GM23338 (cell line): Measurements from ENCODE around the gene NEURL1. TPM values are rescaled to one million over a fixed set of nuclear protein-coding genes. Genes with fewer than 3 reads are reported as not detected.

Experiments used
- ATAC-seq: fragments of 200-7000 bp; cut with Tn5 transposase; 3 replicates; pipeline ENCODE4 v1.9.1; 2020
- DNase-seq: peaks from one replicate; pipeline ENCODE4 v3.0.0-alpha.2; 2015; ENCODE audit warnings: low spot score
- H2AFZ ChIP-seq: fragments of 200-600 bp; sonication (generic); 2 replicates; pipeline ENCODE4 v1.8.0; 2016; ENCODE audit warnings: antibody characterized with exemption, mild to moderate bottlenecking, moderate library complexity
- H3F3A ChIP-seq: fragments of 200-600 bp; sonication (generic); replicated peaks from 2 replicates; pipeline ENCODE4 v1.8.0; 2017; ENCODE audit warnings: antibody characterized with exemption, mixed run types, low read depth
- H3K27ac ChIP-seq: fragments of 200-600 bp; sonication (generic); 2 replicates; pipeline ENCODE4 v1.6.1; 2016; ENCODE audit warnings: low read depth
- H3K27me3 ChIP-seq: fragments of 200-600 bp; sonication (generic); 2 replicates; pipeline ENCODE4 v1.8.0; 2016; ENCODE audit warnings: mild to moderate bottlenecking, mixed run types, moderate library complexity; ENCODE audit not compliant: insufficient read depth
- H3K36me3 ChIP-seq: fragments of 200-600 bp; sonication (generic); 2 replicates; pipeline ENCODE4 v1.8.0; 2016; ENCODE audit warnings: mild to moderate bottlenecking; ENCODE audit not compliant: insufficient read depth
- H3K4me1 ChIP-seq: fragments of 200-600 bp; sonication (generic); 2 replicates; pipeline ENCODE4 v1.8.0; 2016; ENCODE audit warnings: mild to moderate bottlenecking, moderate library complexity; ENCODE audit not compliant: insufficient read depth
- H3K4me2 ChIP-seq: fragments of 200-600 bp; sonication (generic); 2 replicates; pipeline ENCODE4 v1.7.1; 2017; ENCODE audit warnings: mixed run types
- H3K4me3 ChIP-seq: fragments of 200-600 bp; sonication (generic); 2 replicates; pipeline ENCODE4 v1.6.1; 2016; ENCODE audit warnings: mixed run types
- H3K79me2 ChIP-seq: fragments of 200-600 bp; sonication (generic); replicated peaks from 2 replicates; pipeline ENCODE4 v1.8.0; 2017; ENCODE audit warnings: mild to moderate bottlenecking; ENCODE audit not compliant: insufficient read depth
- H3K9me2 ChIP-seq: fragments of 200-600 bp; sonication (generic); 2 replicates; pipeline ENCODE4 v1.8.0; 2017; ENCODE audit not compliant: insufficient read depth
- H4K20me1 ChIP-seq: fragments of 200-600 bp; sonication (generic); replicated peaks from 2 replicates; pipeline ENCODE4 v1.8.0; 2017; ENCODE audit warnings: mild to moderate bottlenecking; ENCODE audit not compliant: insufficient read depth
- H3K27ac Mint-ChIP-seq: 2 replicates; pipeline ENCODE4 v1.8.0; 2020; ENCODE audit warnings: inconsistent platforms, mild to moderate bottlenecking, moderate library complexity, mixed read lengths
- H3K27me3 Mint-ChIP-seq: 3 replicates; pipeline ENCODE4 v1.8.0; 2022; ENCODE audit warnings: low read depth, mild to moderate bottlenecking, moderate library complexity, mixed read lengths, inconsistent platforms; ENCODE audit not compliant: insufficient read depth, poor library complexity
- H3K36me3 Mint-ChIP-seq: 3 replicates; pipeline ENCODE4 v1.8.0; 2021; ENCODE audit warnings: low read depth, mild to moderate bottlenecking, inconsistent platforms, moderate library complexity, mixed read lengths
- H3K4me1 Mint-ChIP-seq: 3 replicates; pipeline ENCODE4 v1.8.0; 2020; ENCODE audit warnings: mild to moderate bottlenecking, inconsistent platforms, mixed read lengths
- H3K4me3 Mint-ChIP-seq: 3 replicates; pipeline ENCODE4 v1.8.0; 2021; ENCODE audit warnings: moderate library complexity, mild to moderate bottlenecking, inconsistent platforms, mixed read lengths
- H3K9me3 Mint-ChIP-seq: 3 replicates; pipeline ENCODE4 v1.8.0; 2020; ENCODE audit warnings: moderate library complexity, mild to moderate bottlenecking, inconsistent platforms, mixed read lengths
- CREB1 ChIP-seq: fragments of 250-450 bp; sonication (Bioruptor Pico); IDR thresholded peaks from 2 replicates; pipeline ENCODE4 v1.5.0; 2020; ENCODE audit warnings: low read depth, mild to moderate bottlenecking, moderate library complexity
- CTCF ChIP-seq, 2 experiments: fragments of 200-600 bp in 1 of 2; sonication (generic) in 1 of 2; conservative IDR thresholded peaks; 2 replicates each; pipeline versions ENCODE4 v1.5.1 to v1.6.1; 2016 to 2017; ENCODE audit warnings: antibody characterized with exemption in 2 of 2, low read depth in 2 of 2, mild to moderate bottlenecking in 2 of 2, moderate library complexity in 1 of 2
- ETS1 ChIP-seq: IDR thresholded peaks from 2 replicates; pipeline ENCODE4 v1.6.1; 2016; ENCODE audit warnings: antibody characterized with exemption
- EZH2 ChIP-seq: fragments of 200-600 bp; sonication (generic); IDR thresholded peaks from one replicate; pipeline ENCODE4 v1.8.0; 2017; ENCODE audit warnings: antibody characterized with exemption, mild to moderate bottlenecking, low read depth; ENCODE audit not compliant: unreplicated experiment
- EZH2phosphoT487 ChIP-seq: fragments of 200-600 bp; sonication (generic); IDR thresholded peaks from one replicate; pipeline ENCODE4 v1.8.1; 2018; ENCODE audit warnings: antibody characterized with exemption; ENCODE audit not compliant: unreplicated experiment
- JUNB ChIP-seq: IDR thresholded peaks from one replicate; pipeline ENCODE4 v1.6.1; 2016; ENCODE audit warnings: antibody characterized with exemption; ENCODE audit not compliant: unreplicated experiment
- NANOG ChIP-seq: IDR thresholded peaks from 2 replicates; pipeline ENCODE4 v1.6.1; 2016; ENCODE audit warnings: antibody characterized with exemption, borderline replicate concordance
- POLR2AphosphoS5 ChIP-seq: IDR thresholded peaks from 2 replicates; pipeline ENCODE4 v1.6.1; 2016; ENCODE audit warnings: antibody characterized with exemption, low read depth
- REST ChIP-seq: IDR thresholded peaks from one replicate; pipeline ENCODE4 v1.6.1; 2018; ENCODE audit warnings: antibody characterized with exemption; ENCODE audit not compliant: unreplicated experiment
- STAT1 ChIP-seq: IDR thresholded peaks from one replicate; pipeline ENCODE4 v1.6.1; 2016; ENCODE audit warnings: antibody characterized with exemption; ENCODE audit not compliant: unreplicated experiment
- ZNF114 ChIP-seq: fragments of 250-450 bp; sonication (Bioruptor Pico); IDR thresholded peaks from 2 replicates; pipeline ENCODE4 v1.5.0; 2020; ENCODE audit warnings: mild to moderate bottlenecking, moderate library complexity
- ZNF331 ChIP-seq: fragments of 250-450 bp; sonication (Bioruptor Pico); IDR thresholded peaks from 2 replicates; pipeline ENCODE4 v1.5.0; 2020; ENCODE audit warnings: low read depth, mild to moderate bottlenecking, moderate library complexity
- ZNF462 ChIP-seq: fragments of 250-450 bp; sonication (Bioruptor Pico); IDR thresholded peaks from 2 replicates; pipeline ENCODE4 v1.5.0; 2020; ENCODE audit warnings: mild to moderate bottlenecking, moderate library complexity
- polyA plus RNA-seq: library from polyadenylated mRNA; unstranded; fragments of >200 nt; fragmentation: Nextera tagmentation; extraction: Ambion mirVana; gene quantifications from 2 replicates; pipeline ENCODE4 v1.2.1, GENCODE V29; 2016
- total RNA-seq: library from RNA; depleted of rRNA; stranded (reverse); fragments of >200 nt; shearing (Covaris generic); gene quantifications from 2 replicates; pipeline ENCODE4 v1.2.3, GENCODE V29; 2014

Gene NEURL1
- total and polyA plus RNA-seq, 2 experiments from 2014 or later: 0.82 to 1.1 TPM

GRCh38 chr10:103562383-103562782, 68.9 kb downstream of the NEURL1 start:
- no peak overlapping the region for H3K4me3 Mint-ChIP-seq

More at GRCh38 chr10:103562383-103562782, 68.9 kb downstream of the NEURL1 start:
- Histone ChIP-seq H3K4me1 (no peaks in the 10 kb centered on the region), H2AFZ (no peak overlapping the region), H3K27me3 (no peaks in the 10 kb centered on the region), H3K9me2 (no peaks in the 10 kb centered on the region), H4K20me1 (no peaks in the 10 kb centered on the region), H3K4me2 (no peak overlapping the region), H3K79me2 (no peaks in the 10 kb centered on the region), H3K27ac (no peak overlapping the region), H3K36me3 (no peaks in the 10 kb centered on the region), H3F3A (no peaks in the 10 kb centered on the region), H3K4me3 (no peak overlapping the region)
- no peaks in the 10 kb centered on the region for H3K36me3 Mint-ChIP-seq
- TF ChIP-seq EZH2phosphoT487 (no peak), ETS1 (no peak), CTCF (conservative IDR thresholded peaks at IDR 0.05; ENCODE audit: low read depth in 2 of 2) (no peak), EZH2 (no peak), ZNF462 (CRISPR knock-in tag) (no peak), NANOG (no peak), POLR2AphosphoS5 (no peak), ZNF114 (no peak), ZNF331 (CRISPR knock-in tag) (no peak), STAT1 (no peak), REST (no peak), JUNB (no peak), CREB1 (CRISPR knock-in tag) (no peak)
- H3K27ac Mint-ChIP-seq: no peak overlapping the region
- ATAC-seq (no peak), DNase-seq (no peak)
- H3K9me3 Mint-ChIP-seq: no peaks in the 10 kb centered on the region
- no peaks in the 10 kb centered on the region; the same call in 2 of the 3 replicates for H3K4me1 Mint-ChIP-seq
- H3K27me3 Mint-ChIP-seq: peaks cover 7% of the 10 kb centered on the region
